Stomach smooth muscle (tissue), 2 donors: ENCODE measurements around the gene WLS.

Experiments used
- H3K27ac ChIP-seq: one replicate; pipeline ENCODE4 v1.7.0; 2013; ENCODE audit warnings: mild to moderate bottlenecking, low read length, inconsistent platforms
- H3K27me3 ChIP-seq, 2 donors: one replicate each; pipeline ENCODE4 v1.7.0; 2013; ENCODE audit warnings: low read length in 2 of 2; ENCODE audit not compliant: insufficient read depth in 2 of 2, control insufficient read depth in 1 of 2
- H3K36me3 ChIP-seq, 2 donors: one replicate each; pipeline ENCODE4 v1.7.0; 2013; ENCODE audit warnings: low read length in 2 of 2; ENCODE audit not compliant: control insufficient read depth in 2 of 2, insufficient read depth in 2 of 2
- H3K4me1 ChIP-seq: one replicate; pipeline ENCODE4 v1.7.0; 2013; ENCODE audit warnings: low read length; ENCODE audit not compliant: control insufficient read depth, insufficient read depth
- H3K4me3 ChIP-seq, 2 donors: one replicate each; pipeline ENCODE4 v1.7.0; 2013; ENCODE audit warnings: low read length in 2 of 2
- H3K9ac ChIP-seq, 2 donors: one replicate each; pipeline ENCODE4 v1.7.0; 2013; ENCODE audit warnings: low read length in 2 of 2, mild to moderate bottlenecking in 1 of 2
- H3K9me3 ChIP-seq, 2 donors: one replicate each; pipeline ENCODE4 v1.7.0; 2013; ENCODE audit warnings: low read length in 2 of 2; ENCODE audit not compliant: control insufficient read depth in 2 of 2
- donor health status: healthy.
- donor health status: Pancreatic carcinoma.

WLS gene

GRCh38 chr1:68149907-68150306, 82.4 kb downstream of the WLS start:
- Histone ChIP-seq H3K27me3 (no peaks in the 10 kb centered on the region), H3K4me3 (no peak overlapping the region), H3K27ac (peak overlapping the region; percentile 46), H3K9me3 (no peaks in the 10 kb centered on the region), H3K9ac (no peak overlapping the region), H3K36me3 (peaks cover 57 to 65% of the 10 kb centered on the region in 2 donors), H3K4me1 (peaks cover 20% of the 10 kb centered on the region)

GRCh38 chr1:68149110-68149798, 83.1 kb downstream of the WLS start:
- Histone ChIP-seq H3K9me3 (no peaks in the 10 kb centered on the region), H3K27me3 (no peaks in the 10 kb centered on the region), H3K36me3 (peaks cover 58 to 63% of the 10 kb centered on the region in 2 donors), H3K9ac (no peak overlapping the region), H3K4me3 (no peak overlapping the region), H3K27ac (peak overlapping the region; percentile 46), H3K4me1 (peaks cover 20% of the 10 kb centered on the region)

GRCh38 chr1:68148631-68149030, 83.7 kb downstream of the WLS start:
- Histone ChIP-seq H3K4me3 (no peak overlapping the region), H3K27me3 (no peaks in the 10 kb centered on the region), H3K9ac (no peak overlapping the region), H3K27ac (peak overlapping the region; percentile 46), H3K4me1 (peaks cover 20% of the 10 kb centered on the region), H3K36me3 (peaks cover 58 to 65% of the 10 kb centered on the region in 2 donors), H3K9me3 (no peaks in the 10 kb centered on the region)

GRCh38 chr1:68147534-68148171, 84.7 kb downstream of the WLS start:
- Histone ChIP-seq H3K9ac (no peak overlapping the region), H3K36me3 (peaks cover 52 to 55% of the 10 kb centered on the region in 2 donors), H3K4me3 (no peak overlapping the region), H3K9me3 (no peaks in the 10 kb centered on the region), H3K4me1 (peaks cover 20% of the 10 kb centered on the region), H3K27ac (peak overlapping the region; percentile 46), H3K27me3 (no peaks in the 10 kb centered on the region)

- peak overlapping the region in 1 of 2 donors; percentile 10 for H3K9ac ChIP-seq
- H3K27ac ChIP-seq = peak overlapping the region; percentile 73
- no peaks in the 10 kb centered on the region for H3K27me3 ChIP-seq
- no peaks in the 10 kb centered on the region for H3K9me3 ChIP-seq
- H3K4me1 ChIP-seq = peaks cover 37% of the 10 kb centered on the region
- H3K36me3 ChIP-seq = peaks cover 38 to 41% of the 10 kb centered on the region in 2 donors
- no peak overlapping the region for H3K4me3 ChIP-seq
Measured at GRCh38 chr1:68145418-68146126, 86.8 kb downstream of the WLS start.

- no peaks in the 10 kb centered on the region for H3K27me3 ChIP-seq
- H3K36me3 ChIP-seq = peaks cover 31 to 35% of the 10 kb centered on the region in 2 donors
- H3K9ac ChIP-seq = no peak overlapping the region
- peaks cover 34% of the 10 kb centered on the region for H3K4me1 ChIP-seq
- peak overlapping the region; percentile 73 for H3K27ac ChIP-seq
- no peak overlapping the region for H3K4me3 ChIP-seq
- H3K9me3 ChIP-seq = no peaks in the 10 kb centered on the region
Measured at GRCh38 chr1:68144856-68145255, 87.5 kb downstream of the WLS start.

- Histone ChIP-seq H3K36me3 (peaks cover 20 to 25% of the 10 kb centered on the region in 2 donors), H3K4me1 (peaks cover 29% of the 10 kb centered on the region), H3K4me3 (no peak overlapping the region), H3K9ac (no peak overlapping the region), H3K27ac (no peak overlapping the region), H3K27me3 (no peaks in the 10 kb centered on the region), H3K9me3 (no peaks in the 10 kb centered on the region)
Measured at GRCh38 chr1:68143633-68144032, 88.7 kb downstream of the WLS start.

- Histone ChIP-seq H3K27me3 (no peaks in the 10 kb centered on the region), H3K9ac (peak overlapping the region; percentile 23 to 34), H3K4me1 (peaks cover 29% of the 10 kb centered on the region), H3K9me3 (no peaks in the 10 kb centered on the region), H3K4me3 (no peak overlapping the region), H3K27ac (peak overlapping the region; percentile 90), H3K36me3 (peaks cover 17 to 18% of the 10 kb centered on the region in 2 donors)
Measured at GRCh38 chr1:68142461-68142860, 89.9 kb downstream of the WLS start.

GRCh38 chr1:68142036-68142435, 90.3 kb downstream of the WLS start:
- Histone ChIP-seq H3K4me3 (no peak overlapping the region), H3K27ac (peak overlapping the region; percentile 90), H3K9ac (peak overlapping the region; percentile 23 to 34), H3K36me3 (peaks cover 17 to 20% of the 10 kb centered on the region in 2 donors), H3K27me3 (no peaks in the 10 kb centered on the region), H3K4me1 (peaks cover 29% of the 10 kb centered on the region), H3K9me3 (no peaks in the 10 kb centered on the region)

- Histone ChIP-seq H3K9me3 (no peaks in the 10 kb centered on the region), H3K27ac (peak overlapping the region; percentile 90), H3K4me1 (peaks cover 29% of the 10 kb centered on the region), H3K4me3 (peak overlapping the region; percentile 1 to 17), H3K9ac (peak overlapping the region; percentile 23 to 34), H3K27me3 (no peaks in the 10 kb centered on the region), H3K36me3 (peaks cover 23 to 25% of the 10 kb centered on the region in 2 donors)
Measured at GRCh38 chr1:68141071-68142021, 91.0 kb downstream of the WLS start.
